K562 (cell line): ENCODE results near the gene NAPA.

Source experiments
- CBX5 ChIP-seq: IDR thresholded peaks from 2 replicates; pipeline ENCODE4 v1.6.1; 2014; ENCODE audit warnings: low read depth, borderline replicate concordance
- CREB1 ChIP-seq, 2 experiments: sonication (generic) in 1 of 2; formaldehyde crosslinking in 1 of 2; IDR thresholded peaks; 2 replicates each; pipeline versions ENCODE4 v1.6.1 to v1.8.0; 2012 to 2022; ENCODE audit warnings: inconsistent platforms in 1 of 2, mild to moderate bottlenecking in 1 of 2, missing genetic modification reagents in 1 of 2, moderate library complexity in 1 of 2
- REST ChIP-seq, 2 experiments: fragments of 450-650 bp; formaldehyde crosslinking in 1 of 2; IDR thresholded peaks; 2 replicates each; pipeline versions ENCODE4 v1.4.0 to v1.6.1; 2014 to 2020; ENCODE audit warnings: mild to moderate bottlenecking in 2 of 2, borderline replicate concordance in 1 of 2, low read depth in 1 of 2
- SFPQ ChIP-seq: fragments of 200-400 bp; formaldehyde crosslinking; IDR thresholded peaks from 2 replicates; pipeline ENCODE4 v1.6.1; 2017; ENCODE audit warnings: mild to moderate bottlenecking, low read depth, low read length, moderate library complexity
- ZNF76 ChIP-seq: fragments of 250-450 bp; sonication (Bioruptor Pico); IDR thresholded peaks from 2 replicates; pipeline ENCODE4 v1.4.0; 2020; ENCODE audit warnings: mild to moderate bottlenecking, moderate library complexity, borderline replicate concordance

- TF ChIP-seq ZNF76 (CRISPR knock-in tag) (no peak), CBX5 (no peak), SFPQ (no peak), REST (IDR thresholded peaks at IDR 0.05; ENCODE audit: borderline replicate concordance) (no peak), REST (CRISPR knock-in tag; IDR thresholded peaks at IDR 0.05; ENCODE audit: low read depth) (no peak), CREB1 (IDR thresholded peaks at IDR 0.05) (no peak), CREB1 (CRISPR knock-in tag; IDR thresholded peaks at IDR 0.05) (no peak)
These were observed 22.7 kb downstream of the NAPA start for GRCh38 chr19:47492137-47492533.
